Gastrocnemius medialis (tissue), 4 donors: Measurements from ENCODE around the gene TFCP2L1. TPM values are rescaled to one million over a fixed set of nuclear protein-coding genes. Genes with fewer than 3 reads are reported as not detected.

Source experiments
- ATAC-seq, 2 donors: fragments of 150-250 bp; one replicate each; pipeline ENCODE4 v1.9.1; 2016
- DNase-seq, 2 donors: peaks; one replicate each; pipeline ENCODE4 v3.0.0-alpha.2; 2019
- H3K27ac ChIP-seq, 4 donors: fragments of 200-600 bp; sonication (generic); 1 replicate in 1 of 4; 2 replicates in 3 of 4; pipeline ENCODE4 v1.5.1; 2016 to 2018; ENCODE audit warnings: mild to moderate bottlenecking in 2 of 4, moderate library complexity in 1 of 4
- H3K27me3 ChIP-seq, 3 donors: fragments of 200-600 bp; sonication (generic) in 2 of 3; 1 replicate in 1 of 3; 2 replicates in 2 of 3; pipeline versions ENCODE4 v1.5.1 to v1.6.0; 2016 to 2019; ENCODE audit warnings: mild to moderate bottlenecking in 1 of 3, moderate library complexity in 1 of 3
- H3K36me3 ChIP-seq, 2 donors: fragments of 200-600 bp; sonication (generic) in 1 of 2; one replicate each; pipeline ENCODE4 v1.5.1; 2017 to 2018
- H3K4me1 ChIP-seq, 2 donors: fragments of 200-600 bp; sonication (generic) in 1 of 2; one replicate each; pipeline ENCODE4 v1.5.1; 2016 to 2017; ENCODE audit warnings: mild to moderate bottlenecking in 2 of 2
- H3K4me3 ChIP-seq, 4 donors: fragments of 200-600 bp; sonication (generic) in 3 of 4; 1 replicate in 1 of 4; 2 replicates in 3 of 4; pipeline ENCODE4 v1.5.1; 2016 to 2019; ENCODE audit warnings: mild to moderate bottlenecking in 2 of 4
- H3K9me3 ChIP-seq, 3 donors: fragments of 200-600 bp; sonication (generic) in 2 of 3; 1 replicate in 1 of 3; 2 replicates in 2 of 3; pipeline ENCODE4 v1.5.1; 2016 to 2019
- POLR2A ChIP-seq, 2 donors: fragments of 450-650 bp; IDR thresholded peaks; one replicate each; pipeline ENCODE4 v1.6.1; 2017; ENCODE audit warnings: antibody characterized with exemption in 2 of 2, mild to moderate bottlenecking in 2 of 2, moderate library complexity in 2 of 2
- in situ Hi-C, 4 donors: fragments of 200-750 bp; cut with MboI; loops; one replicate each; pipeline versions ENCODE4 v1.15.0 to v1.8.0; 2017; ENCODE audit warnings: low sequenced_read_pairs in 4 of 4
- intact Hi-C: fragments of 100-400 bp; cut with DNase I; formaldehyde crosslinking; loops from one replicate; pipeline ENCODE4 v1.15.1; 2023; ENCODE audit warnings: low total_unique reads
- total RNA-seq, 4 donors: library from RNA; depleted of rRNA; stranded (reverse); fragments of >200 nt; gene quantifications; one replicate each; pipeline versions ENCODE4 v1.1.0 to v1.2.3, GENCODE V29; 2016
- TF ChIP-seq, protein P1 (sequence below), 5 experiments: fragments of 450-650 bp in 3 of 5; fragments of 200-600 bp in 2 of 5; sonication (generic) in 2 of 5; IDR thresholded peaks in 4 of 5; conservative IDR thresholded peaks in 1 of 5; 1 replicate in 4 of 5; 2 replicates in 1 of 5; pipeline ENCODE4 v1.5.1; 2016 to 2019; ENCODE audit warnings: antibody characterized with exemption in 5 of 5, mild to moderate bottlenecking in 3 of 5, moderate library complexity in 3 of 5

Gene TFCP2L1
- total RNA-seq, 4 donors from 2014 or later: 1.2 to 3.2 (median 1.8) TPM

DNA sequence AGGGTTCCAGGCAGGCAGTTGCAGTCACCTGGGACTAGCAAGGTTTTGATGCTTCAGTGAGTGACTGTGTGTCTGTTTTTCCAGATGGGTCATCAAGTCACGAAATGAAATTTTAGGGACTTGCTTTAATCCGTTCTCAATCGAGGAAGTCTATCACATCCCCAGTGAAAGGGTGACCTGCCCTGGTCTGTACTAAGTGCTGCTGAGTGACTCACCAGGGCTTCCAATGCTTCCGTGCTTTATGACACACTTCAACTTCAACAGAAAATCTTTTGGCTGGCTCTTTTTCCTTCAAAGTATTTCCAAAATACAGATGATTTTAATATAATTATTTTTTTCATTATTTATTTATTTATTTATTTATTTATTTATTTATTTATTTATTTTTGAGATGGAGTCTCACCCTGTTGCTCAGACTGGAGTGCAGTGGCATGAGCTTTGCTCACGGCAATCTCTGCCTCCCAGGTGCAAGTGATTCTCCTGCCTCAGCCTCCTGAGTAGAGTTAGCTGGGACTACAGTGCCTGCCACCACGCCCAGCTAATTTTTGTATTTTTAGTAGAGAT is 18.4 kb downstream of the TFCP2L1 start:
- ATAC-seq (no peak), DNase-seq (no peak)
- Histone ChIP-seq H3K27me3 (no peaks in the 10 kb centered on the region), H3K27ac (no peak overlapping the region), H3K9me3 (no peaks in the 10 kb centered on the region), H3K36me3 (no peaks in the 10 kb centered on the region), H3K4me3 (no peak overlapping the region), H3K4me1 (no peaks in the 10 kb centered on the region)
- TF ChIP-seq, protein P1, sequence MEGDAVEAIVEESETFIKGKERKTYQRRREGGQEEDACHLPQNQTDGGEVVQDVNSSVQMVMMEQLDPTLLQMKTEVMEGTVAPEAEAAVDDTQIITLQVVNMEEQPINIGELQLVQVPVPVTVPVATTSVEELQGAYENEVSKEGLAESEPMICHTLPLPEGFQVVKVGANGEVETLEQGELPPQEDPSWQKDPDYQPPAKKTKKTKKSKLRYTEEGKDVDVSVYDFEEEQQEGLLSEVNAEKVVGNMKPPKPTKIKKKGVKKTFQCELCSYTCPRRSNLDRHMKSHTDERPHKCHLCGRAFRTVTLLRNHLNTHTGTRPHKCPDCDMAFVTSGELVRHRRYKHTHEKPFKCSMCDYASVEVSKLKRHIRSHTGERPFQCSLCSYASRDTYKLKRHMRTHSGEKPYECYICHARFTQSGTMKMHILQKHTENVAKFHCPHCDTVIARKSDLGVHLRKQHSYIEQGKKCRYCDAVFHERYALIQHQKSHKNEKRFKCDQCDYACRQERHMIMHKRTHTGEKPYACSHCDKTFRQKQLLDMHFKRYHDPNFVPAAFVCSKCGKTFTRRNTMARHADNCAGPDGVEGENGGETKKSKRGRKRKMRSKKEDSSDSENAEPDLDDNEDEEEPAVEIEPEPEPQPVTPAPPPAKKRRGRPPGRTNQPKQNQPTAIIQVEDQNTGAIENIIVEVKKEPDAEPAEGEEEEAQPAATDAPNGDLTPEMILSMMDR (IDR thresholded peaks at IDR 0.05 in 4 of 5, conservative IDR thresholded peaks at IDR 0.05 in 1 of 5): no peak
- no peak for TF ChIP-seq POLR2A (IDR thresholded peaks at IDR 0.05)
- intact Hi-C loops (no loop called here), in situ Hi-C loops (no loop called here)

DNA sequence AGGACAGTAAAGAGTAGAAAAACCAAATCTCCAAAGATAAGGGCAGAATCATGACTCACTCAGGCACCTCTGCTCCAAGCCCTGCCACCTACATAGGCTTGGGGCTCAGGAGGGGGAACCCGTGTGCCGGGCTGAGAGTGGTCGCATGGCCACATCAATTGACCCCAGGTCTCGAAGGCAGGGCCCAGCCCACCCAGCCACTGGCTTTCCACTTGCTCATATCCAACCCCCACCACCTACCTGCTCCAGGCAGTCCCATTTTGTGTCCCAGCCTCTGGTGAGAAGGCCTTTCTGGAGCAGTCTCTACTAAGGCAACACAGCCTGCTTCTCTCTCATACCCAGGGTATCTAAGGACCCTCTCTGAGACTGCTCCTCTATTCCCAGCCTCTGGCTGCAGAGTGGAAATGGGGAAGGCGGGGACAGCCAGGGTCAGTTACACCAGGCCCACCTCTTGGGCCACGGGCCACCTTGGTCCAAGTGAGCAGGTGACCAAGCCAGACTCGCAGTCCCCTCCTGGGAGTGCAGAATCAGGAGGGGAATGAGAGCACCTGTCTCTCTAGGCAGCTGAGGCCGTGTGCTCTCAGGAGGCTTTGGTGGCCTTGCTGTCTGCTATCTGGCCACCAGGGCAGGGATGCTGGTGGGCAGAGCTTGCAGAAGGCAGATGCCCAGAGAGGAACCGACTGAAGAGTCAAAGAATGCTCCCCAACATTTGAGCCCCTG is 20.8 kb downstream of the TFCP2L1 start:
- no peak for TF ChIP-seq POLR2A (IDR thresholded peaks at IDR 0.05)
- TF ChIP-seq, protein P1 (IDR thresholded peaks at IDR 0.05 in 4 of 5, conservative IDR thresholded peaks at IDR 0.05 in 1 of 5): no peak
- ATAC-seq: no peak

DNA sequence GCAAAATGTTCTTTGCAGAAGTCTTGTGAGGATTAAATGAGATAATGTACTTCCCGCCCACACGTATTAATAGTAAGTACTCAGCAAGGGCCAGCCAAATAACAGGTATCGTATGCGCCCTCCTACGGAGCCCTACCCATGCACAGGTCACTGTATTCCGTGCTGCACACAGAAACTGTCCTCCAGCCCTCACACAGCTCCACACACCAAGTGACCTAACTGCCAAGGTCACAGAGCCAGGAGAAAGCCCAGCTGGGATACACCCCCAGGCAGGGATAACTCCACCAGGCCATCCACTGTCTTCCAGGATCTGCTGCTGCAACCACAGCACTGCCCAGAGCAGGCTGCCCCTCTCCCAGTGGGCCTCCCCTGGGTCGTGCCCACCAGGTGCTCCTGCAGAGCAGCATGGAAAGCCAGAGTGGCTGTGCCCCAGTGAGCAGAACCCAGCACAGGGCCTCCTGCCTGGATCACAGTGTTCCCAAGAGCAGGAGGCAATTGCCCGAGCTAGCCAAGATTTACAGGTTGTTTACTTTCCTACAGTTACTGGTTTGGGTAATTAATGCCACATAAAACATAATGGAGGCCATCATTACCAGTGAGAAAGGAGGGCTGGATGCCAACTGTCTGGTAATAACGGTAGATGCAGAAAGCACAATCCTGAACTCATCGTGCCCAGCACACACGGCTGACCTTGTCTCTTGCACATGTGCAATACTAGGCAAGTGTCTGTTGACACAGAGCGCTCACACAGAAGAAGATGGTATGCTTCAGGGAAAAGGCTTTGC is 24.4 kb downstream of the TFCP2L1 start:
- TF ChIP-seq POLR2A (IDR thresholded peaks at IDR 0.05): no peak
- TF ChIP-seq, protein P1 (IDR thresholded peaks at IDR 0.05 in 4 of 5, conservative IDR thresholded peaks at IDR 0.05 in 1 of 5): no peak
- Histone ChIP-seq H3K4me3 (no peak overlapping the region), H3K27me3 (no peaks in the 10 kb centered on the region), H3K9me3 (no peaks in the 10 kb centered on the region), H3K27ac (peak overlapping the region in 1 of 4 donors; percentile 13), H3K4me1 (no peaks in the 10 kb centered on the region), H3K36me3 (no peaks in the 10 kb centered on the region)
- DNase-seq (no peak), ATAC-seq (peak in 1 of 2 donors; percentile 48)
- intact Hi-C loops: no loop called here
- in situ Hi-C loops: no loop called here

More for the DNA sequence above, 20.8 kb downstream of the TFCP2L1 start:
- H3K4me3 ChIP-seq: no peak overlapping the region
- H3K27me3 ChIP-seq: no peaks in the 10 kb centered on the region
- in situ Hi-C loops (no loop called here), intact Hi-C loops (no loop called here)
- DNase-seq: no peak
- no peaks in the 10 kb centered on the region for H3K9me3 ChIP-seq
- H3K27ac ChIP-seq: no peak overlapping the region
- no peaks in the 10 kb centered on the region for H3K36me3 ChIP-seq
- no peaks in the 10 kb centered on the region for H3K4me1 ChIP-seq

DNA sequence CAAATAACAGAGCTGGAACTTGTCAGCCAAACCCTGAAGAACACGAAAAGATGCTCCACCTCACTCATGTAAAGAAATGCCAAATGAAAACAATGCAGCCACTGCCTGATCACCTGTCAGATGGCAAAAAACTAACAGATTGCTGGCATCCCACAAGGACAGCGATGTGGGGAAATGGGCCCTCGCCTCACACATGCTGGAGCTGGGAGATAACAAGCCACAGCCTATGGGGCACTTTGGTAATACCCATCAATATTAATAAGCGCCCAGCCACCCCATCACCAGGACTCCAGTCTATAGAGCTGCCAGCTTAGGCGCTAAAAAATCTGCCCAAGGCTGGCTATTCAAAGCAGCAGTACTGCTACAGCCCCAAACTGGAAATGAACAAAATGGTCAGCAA is 27.0 kb downstream of the TFCP2L1 start:
- no peaks in the 10 kb centered on the region for H3K4me1 ChIP-seq
- H3K27me3 ChIP-seq: no peaks in the 10 kb centered on the region
- intact Hi-C loops: no loop called here
- ATAC-seq (no peak), DNase-seq (no peak)
- in situ Hi-C loops: no loop called here
- H3K9me3 ChIP-seq: no peaks in the 10 kb centered on the region
- no peak overlapping the region for H3K4me3 ChIP-seq
- H3K36me3 ChIP-seq: no peaks in the 10 kb centered on the region
- no peak for TF ChIP-seq POLR2A (IDR thresholded peaks at IDR 0.05)
- TF ChIP-seq, protein P1 (IDR thresholded peaks at IDR 0.05 in 4 of 5, conservative IDR thresholded peaks at IDR 0.05 in 1 of 5): no peak
- no peak overlapping the region for H3K27ac ChIP-seq
